Hematopoietic multipotent progenitor cell treated with erythropoietin and hydrocortisone succinate and interleukin-3 and kit ligand, for 8 days (in vitro differentiated cells): Measurements from ENCODE around the gene TRUB1.
"Not testable (repeated sequence)": the region's sequence is repeated elsewhere in the genome, so short reads cannot be mapped to it uniquely, and the experiment has no call there.

ENCODE experiments used
- DNase-seq: peaks from one replicate; pipeline ENCODE4 v3.0.0-alpha.2; 2015

The TRUB1 gene

DNA sequence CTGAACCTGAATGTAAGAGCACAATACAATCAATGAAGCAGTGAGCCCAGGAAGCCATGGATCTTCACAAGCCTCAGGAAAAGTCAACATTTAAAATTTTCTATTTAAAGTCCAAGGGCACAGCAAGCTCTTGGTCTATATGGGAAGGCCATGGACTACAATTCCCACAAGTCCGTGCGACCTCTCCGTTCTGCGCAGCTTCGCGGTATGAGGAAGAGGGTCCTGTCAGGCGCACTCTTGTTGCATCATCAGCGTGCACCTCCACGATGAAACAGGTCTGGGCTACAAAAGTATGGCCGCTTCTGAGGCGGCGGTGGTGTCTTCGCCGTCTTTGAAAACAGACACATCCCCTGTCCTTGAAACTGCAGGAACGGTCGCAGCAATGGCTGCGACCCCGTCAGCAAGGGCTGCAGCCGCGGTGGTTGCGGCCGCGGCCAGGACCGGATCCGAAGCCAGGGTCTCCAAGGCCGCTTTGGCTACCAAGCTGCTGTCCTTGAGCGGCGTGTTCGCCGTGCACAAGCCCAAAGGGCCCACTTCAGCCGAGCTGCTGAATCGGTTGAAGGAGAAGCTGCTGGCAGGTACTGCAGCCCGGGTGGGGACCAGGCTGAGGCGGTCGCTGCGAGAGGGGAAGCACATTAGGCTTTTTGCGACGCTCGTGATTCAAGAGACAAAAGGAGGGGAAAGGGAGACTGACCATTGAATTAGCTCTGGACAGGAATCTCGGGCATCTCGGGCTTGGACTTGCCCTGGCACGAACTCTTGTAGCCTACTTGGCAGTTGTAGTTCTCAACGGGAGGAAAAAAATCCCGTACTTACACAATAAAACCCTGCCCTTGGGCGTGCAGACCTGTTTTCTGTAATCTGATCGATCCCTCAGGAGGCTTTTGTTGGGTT, at the start of gene TRUB1:
Gene TRUB1, plus strand, starts transcription at position 234 of the 894 bp plus-strand sequence. Its CDS starts 59 bp downstream, at position 293.
- peak; percentile 97 for DNase-seq

- DNase-seq = no peak
Measured at GRCh38 chr10:114893251-114893650, 44.7 kb upstream of the TRUB1 start.

GRCh38 chr10:114894911-114895310, 43.1 kb upstream of the TRUB1 start:
- no peak for DNase-seq

DNA sequence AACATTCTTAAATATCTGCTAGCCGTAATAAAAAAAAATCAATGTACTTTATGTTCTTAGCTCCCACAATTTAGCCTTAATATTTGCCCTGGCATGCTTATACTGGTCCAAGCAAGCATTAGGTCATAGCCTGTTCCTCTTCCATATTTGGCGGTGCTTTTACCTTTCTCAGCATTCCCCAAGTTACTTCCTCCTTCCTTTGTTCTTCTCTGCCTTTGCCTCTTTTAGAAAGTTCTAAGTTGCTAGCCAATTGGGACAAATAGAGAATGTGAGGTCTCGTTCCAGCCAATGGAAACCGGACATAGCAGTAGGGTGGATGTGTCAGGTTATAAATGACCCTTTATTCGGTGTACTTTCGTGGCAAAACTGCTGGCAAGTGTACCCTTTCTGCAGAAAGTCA, 41.0 kb upstream of the TRUB1 start:
- DNase-seq = not testable (repeated sequence)

DNA sequence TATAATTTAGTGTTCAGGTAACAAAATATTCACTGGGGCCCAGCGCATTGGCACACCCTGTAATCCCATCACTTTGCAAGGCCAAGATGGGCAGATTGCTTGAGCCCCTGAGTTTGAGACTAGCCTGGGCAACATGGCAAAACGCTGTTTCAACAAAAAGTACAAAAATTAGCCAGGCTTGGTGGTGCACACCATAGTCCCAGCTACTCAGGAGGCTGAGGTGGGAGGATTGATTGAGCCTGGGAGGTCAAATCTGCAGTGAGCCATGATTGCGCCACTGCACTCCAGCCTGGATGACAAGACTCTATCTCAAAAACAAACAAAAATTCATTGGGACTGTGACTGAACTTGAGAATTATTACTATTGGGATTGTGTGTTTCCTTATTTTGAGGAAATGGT, 40.4 kb upstream of the TRUB1 start:
- no peak for DNase-seq

DNA sequence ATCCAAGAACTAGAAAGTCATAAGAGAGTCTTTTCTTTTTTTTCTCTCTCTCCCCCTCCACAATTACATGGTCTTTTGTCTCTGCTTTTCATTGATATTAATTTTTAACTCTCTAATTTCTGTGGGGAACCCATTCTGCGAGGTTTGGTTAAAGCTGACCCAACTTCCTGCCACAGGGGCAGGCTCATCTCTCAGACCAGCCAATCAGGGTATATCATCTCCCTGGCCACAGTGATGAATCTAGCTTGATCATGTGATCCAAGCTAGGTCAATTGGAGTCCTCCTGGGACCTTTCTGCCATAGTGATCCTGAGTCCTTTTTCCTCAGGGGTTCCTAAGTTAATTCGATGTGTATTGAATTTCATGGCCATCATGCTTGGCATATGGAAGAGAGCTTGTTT, 38.0 kb upstream of the TRUB1 start:
- DNase-seq = no peak

DNA sequence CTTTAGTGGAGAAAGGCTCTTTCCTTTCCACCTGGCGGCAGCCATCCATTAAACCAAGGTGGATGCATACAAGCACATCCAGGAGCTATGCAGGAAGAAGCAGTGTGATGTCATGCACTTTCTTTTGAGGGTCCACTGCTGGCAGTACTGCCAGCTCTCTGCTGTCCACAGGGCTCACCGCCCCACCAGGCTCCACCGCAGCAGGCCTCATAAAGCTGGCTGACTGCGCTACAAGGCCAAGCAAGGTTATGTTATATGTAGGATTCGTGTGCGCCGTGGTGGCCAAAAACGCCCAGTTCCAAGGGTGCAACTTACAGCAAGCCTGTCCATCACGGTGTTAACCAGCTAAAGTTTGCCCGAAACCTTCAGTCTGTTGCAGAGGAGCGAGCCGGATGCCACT, 37.3 kb upstream of the TRUB1 start:
- DNase-seq = no peak

DNA sequence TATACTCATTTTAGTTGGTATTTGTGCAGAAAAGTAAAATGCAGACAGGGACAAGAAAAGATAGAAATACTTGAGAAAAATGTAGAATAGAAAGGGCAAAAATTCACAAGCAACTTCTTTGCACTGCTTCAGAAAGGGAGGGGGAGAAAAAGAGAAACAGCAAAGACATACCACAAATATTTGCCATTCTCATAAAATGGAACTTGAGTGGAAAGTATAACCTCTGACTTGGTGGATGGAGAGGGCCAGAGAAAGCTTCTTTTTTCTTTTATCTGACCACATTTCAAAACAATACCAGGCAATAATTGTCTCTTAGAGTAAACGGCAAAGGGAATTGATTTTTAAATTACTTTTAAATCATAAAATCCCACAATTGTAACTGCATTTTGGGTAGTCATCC, 35.8 kb upstream of the TRUB1 start:
- no peak for DNase-seq

DNA sequence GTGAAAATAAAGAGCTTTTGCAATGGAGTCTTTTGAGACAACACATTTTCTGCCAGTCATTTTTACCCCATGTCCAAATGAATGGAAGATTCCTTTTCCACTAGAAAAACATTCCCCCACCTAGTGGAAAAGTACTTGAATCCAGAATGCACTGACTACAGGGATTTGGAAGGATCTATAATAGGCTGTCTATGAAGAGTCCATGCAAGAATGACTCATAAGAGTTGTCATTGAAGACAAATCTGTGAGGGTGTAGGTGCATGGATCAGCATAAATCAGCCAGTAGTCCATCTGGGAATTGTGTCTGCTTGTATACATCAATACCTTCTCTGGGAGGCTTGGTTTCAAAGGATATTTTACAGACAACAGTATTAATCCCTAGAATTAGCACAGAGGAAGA, 32.5 kb upstream of the TRUB1 start:
- no peak for DNase-seq

GRCh38 chr10:114906981-114907380, 31.0 kb upstream of the TRUB1 start:
- DNase-seq = no peak

- no peak for DNase-seq
Measured at GRCh38 chr10:114908896-114909295, 29.1 kb upstream of the TRUB1 start.

- DNase-seq = no peak
Measured at GRCh38 chr10:114911052-114911711, 26.8 kb upstream of the TRUB1 start.

- DNase-seq = peak; percentile 32
Measured at GRCh38 chr10:114911801-114912469, 26.1 kb upstream of the TRUB1 start.

DNA sequence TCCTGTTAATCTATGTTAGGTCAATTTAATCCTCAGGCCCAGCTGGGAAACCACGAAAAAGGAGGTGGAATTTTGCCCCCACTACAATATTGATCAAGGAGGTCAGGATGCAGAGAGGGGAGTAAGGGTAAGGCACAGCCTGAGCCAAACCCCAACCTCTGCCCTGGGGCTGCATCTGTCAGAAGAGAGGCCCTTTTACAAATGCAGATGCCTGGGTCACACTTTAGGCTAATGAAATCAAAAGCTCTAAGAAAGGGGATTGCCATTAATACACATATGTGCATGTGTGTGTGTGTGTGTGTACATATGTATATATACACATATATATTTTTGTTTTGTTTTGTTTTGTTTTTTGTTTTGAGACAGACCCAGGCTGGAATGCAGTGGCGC, 25.5 kb upstream of the TRUB1 start:
- DNase-seq = no peak

DNA sequence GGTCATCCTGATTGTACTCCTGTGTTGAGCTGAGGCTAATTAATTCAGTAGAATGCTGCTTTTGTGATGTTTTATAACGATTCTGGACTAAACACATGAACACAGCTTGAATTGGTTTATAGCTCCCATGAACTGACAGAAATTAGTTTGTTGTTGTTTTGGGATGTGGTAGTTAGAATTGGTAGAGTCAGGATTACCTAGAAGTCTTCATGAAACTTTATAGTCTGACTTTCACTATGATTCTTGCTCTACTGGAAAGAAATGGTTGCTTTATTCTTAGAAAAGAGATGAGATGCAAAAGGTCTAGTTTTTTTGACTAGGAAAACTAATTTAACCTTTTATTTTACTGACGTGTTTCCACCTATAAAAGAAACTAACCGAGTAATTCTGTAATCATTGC, 23.4 kb upstream of the TRUB1 start:
- DNase-seq = no peak

DNA sequence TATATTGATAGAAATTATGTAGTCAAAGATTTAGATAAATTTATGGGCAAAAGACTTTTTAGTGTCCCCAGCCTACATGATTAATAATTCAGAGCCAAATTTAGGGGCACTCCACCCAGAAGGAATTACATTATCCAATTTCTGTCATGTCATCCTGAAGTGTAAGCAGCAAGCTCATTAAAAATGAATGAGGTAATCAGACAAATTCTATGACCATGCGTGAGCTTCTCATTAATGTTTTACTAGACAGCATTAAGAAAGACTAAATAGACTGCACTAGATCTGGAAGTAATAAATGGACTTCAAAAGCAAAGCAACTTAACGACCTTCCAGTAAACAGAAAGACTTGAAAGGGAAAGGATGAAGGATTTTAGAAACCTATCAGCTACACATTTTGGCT, 22.7 kb upstream of the TRUB1 start:
- no peak for DNase-seq

- DNase-seq = no peak
Measured at GRCh38 chr10:114916653-114917052, 21.3 kb upstream of the TRUB1 start.

GRCh38 chr10:114917459-114917858, 20.5 kb upstream of the TRUB1 start:
- DNase-seq = no peak

DNA sequence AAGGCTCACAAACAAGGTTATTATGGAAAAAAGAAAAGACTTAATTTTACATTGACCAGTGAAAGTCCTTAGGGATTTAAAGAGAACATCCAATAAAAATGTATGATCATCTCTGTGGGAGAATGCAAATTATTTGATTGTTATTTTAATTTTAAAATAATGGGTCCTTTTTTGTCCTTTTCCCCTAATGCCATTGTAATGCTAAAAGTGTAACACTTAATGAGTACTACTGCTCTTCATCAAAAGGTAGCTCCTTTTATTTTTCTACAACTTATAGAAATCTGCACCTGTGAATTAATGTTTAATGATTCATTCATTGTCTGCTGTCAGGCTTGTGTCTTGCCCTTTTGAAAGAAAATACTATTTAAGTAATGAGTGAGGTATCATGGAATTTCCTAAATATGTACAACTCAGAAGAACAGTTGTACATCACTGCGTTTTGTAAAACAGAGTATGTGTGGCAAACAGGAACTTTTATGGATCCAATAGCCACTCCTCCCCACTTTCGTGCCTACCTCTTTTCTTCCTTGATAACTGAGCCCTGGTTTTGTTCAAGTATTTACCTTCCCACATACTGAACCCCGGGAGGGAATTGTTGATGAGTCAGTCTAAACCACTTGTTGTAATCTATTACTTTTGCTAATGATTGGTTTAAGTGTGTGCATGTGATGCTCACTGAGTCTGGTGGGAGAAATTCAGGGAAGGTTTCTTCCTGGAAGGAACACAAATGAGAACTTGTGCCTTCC, 19.9 kb upstream of the TRUB1 start:
- DNase-seq = no peak

GRCh38 chr10:114920459-114920858, 17.5 kb upstream of the TRUB1 start:
- no peak for DNase-seq

DNA sequence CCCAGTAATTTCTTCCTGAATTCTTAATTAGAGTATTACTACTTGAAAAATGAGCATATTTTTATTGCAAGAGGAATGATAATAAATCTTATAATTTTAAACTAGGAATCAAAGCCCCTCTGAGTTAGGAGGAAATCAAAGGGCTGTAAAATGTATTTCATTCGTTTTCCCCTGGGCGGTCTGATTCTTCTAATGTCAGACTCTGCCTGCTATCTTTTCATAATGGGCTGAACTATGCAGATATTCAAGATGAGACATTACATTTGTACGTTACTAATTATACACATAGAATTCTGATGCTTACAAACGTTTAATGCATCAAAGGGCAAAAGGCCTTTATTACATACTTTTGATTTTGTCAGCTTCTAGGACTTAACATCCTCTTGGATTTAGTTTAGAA, 16.0 kb upstream of the TRUB1 start:
- no peak for DNase-seq

DNA sequence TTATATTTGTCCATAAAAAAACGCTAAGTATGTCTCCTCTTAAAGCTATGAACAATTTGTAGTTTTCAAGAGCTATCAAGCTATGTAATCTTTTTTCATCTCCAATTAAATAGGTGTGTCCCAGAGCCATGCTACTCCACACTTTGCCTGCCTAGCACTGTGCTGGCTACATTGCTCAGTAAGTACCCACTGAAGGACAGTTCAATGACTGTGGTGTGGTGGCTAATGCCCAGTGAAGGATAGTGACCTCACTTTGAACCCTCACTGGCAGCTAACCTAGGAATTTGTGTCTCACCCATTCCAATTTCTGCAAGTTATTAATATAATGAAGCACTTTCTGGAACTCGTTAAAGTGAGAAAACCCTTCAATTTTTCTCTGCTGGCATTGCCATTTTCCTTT, 14.4 kb upstream of the TRUB1 start:
- DNase-seq = no peak
